Stimulated activated CD4-positive, alpha-beta T cell treated with anti-CD3 and anti-CD28 coated beads, TNF-alpha, amount 100 ng/mL, for 1 hour (primary cell): ENCODE measurements around the gene APOBEC3C.
"Not testable (repeated sequence)": the region's sequence is repeated elsewhere in the genome, so short reads cannot be mapped to it uniquely, and the experiment has no call there.

Source experiments
- DNase-seq, 3 donors: peaks; one replicate each; pipeline ENCODE4 v3.0.0-alpha.2; 2020; ENCODE audit warnings: low read depth in 3 of 3, low spot score in 1 of 3

APOBEC3C gene

GRCh38 chr22:39013942-39014722 lies at the start of gene APOBEC3C:
Gene APOBEC3C, plus strand, starts transcription at chr22:39014257. Its CDS starts 106 bp downstream, at chr22:39014363.
- DNase-seq, result peak; percentile 50 to 59 (median 51)

- no peak for DNase-seq
Measured at GRCh38 chr22:38964306-38964705, 49.8 kb upstream of the APOBEC3C start.

GRCh38 chr22:38964989-38965388 lies 49.1 kb upstream of the APOBEC3C start:
- DNase-seq, result no peak

GRCh38 chr22:38965614-38966379 lies 48.3 kb upstream of the APOBEC3C start:
- no peak for DNase-seq

- no peak for DNase-seq
Measured at GRCh38 chr22:38966380-38966702, 47.7 kb upstream of the APOBEC3C start.

- DNase-seq, result no peak
Measured at GRCh38 chr22:38966942-38967341, 47.1 kb upstream of the APOBEC3C start.

- no peak for DNase-seq
Measured at GRCh38 chr22:38967451-38968450, 46.3 kb upstream of the APOBEC3C start.

- DNase-seq, result no peak
Measured at GRCh38 chr22:38968801-38969200, 45.3 kb upstream of the APOBEC3C start.

- no peak for DNase-seq
Measured at GRCh38 chr22:38970551-38970950, 43.5 kb upstream of the APOBEC3C start.

GRCh38 chr22:38971202-38971601 lies 42.9 kb upstream of the APOBEC3C start:
- no peak for DNase-seq

- DNase-seq, result no peak
Measured at GRCh38 chr22:38971791-38972190, 42.3 kb upstream of the APOBEC3C start.

- DNase-seq, result no peak
Measured at GRCh38 chr22:38972558-38972957, 41.5 kb upstream of the APOBEC3C start.

GRCh38 chr22:38973289-38974169 lies 40.5 kb upstream of the APOBEC3C start:
- DNase-seq, result peak in 2 of 3 donors; percentile 34 to 37

GRCh38 chr22:38974170-38974825 lies 39.8 kb upstream of the APOBEC3C start:
- no peak for DNase-seq

- DNase-seq, result no peak
Measured at GRCh38 chr22:38974826-38975175, 39.3 kb upstream of the APOBEC3C start.

GRCh38 chr22:38977289-38977688 lies 36.8 kb upstream of the APOBEC3C start:
- DNase-seq, result not testable (repeated sequence)

- DNase-seq, result not testable (repeated sequence)
Measured at GRCh38 chr22:38980587-38980986, 33.5 kb upstream of the APOBEC3C start.

- DNase-seq, result no peak
Measured at GRCh38 chr22:38981005-38981991, 32.8 kb upstream of the APOBEC3C start.
